ENCODE data around the gene KCNMA1.

KCNMA1 gene

DNA sequence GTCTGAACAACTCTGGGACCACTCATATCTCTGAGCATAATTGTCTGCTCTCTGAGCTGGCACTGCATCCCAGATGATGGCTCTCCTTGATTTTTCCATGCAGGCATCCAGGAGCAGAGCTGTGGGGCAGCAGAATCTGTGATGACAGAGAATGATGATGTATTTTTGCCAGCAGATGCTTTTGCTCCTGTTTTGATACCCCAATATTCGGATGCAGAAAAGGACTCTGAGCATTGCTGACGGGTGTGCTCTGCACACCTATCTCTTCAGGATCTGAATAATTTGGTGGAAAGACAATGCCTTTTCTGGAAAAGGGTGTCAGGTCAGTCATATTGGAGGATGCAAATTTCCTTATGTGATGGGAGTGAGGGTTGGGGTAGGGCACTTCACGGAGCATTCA is 735.9 kb downstream of the KCNMA1 start:
- DNase-seq = no peak

DNA sequence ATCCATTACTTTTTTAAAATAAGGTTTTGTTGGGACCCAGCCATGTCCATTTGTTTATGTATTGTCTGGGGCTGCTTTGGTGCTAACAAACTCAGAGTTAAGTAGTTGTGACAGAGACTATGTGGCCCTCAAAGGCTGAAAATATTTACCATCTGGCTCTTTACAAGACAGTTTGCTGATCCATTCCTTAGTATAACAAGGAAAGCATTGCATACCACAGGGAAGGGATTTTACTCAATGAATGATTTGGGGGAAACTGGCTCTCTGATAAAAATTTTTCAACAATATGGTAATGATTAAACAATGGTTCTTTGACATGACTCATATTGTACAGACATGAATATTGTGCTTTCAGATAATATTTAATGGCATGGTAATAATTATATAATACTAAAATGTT is 738.1 kb downstream of the KCNMA1 start:
- no peak for DNase-seq

DNA sequence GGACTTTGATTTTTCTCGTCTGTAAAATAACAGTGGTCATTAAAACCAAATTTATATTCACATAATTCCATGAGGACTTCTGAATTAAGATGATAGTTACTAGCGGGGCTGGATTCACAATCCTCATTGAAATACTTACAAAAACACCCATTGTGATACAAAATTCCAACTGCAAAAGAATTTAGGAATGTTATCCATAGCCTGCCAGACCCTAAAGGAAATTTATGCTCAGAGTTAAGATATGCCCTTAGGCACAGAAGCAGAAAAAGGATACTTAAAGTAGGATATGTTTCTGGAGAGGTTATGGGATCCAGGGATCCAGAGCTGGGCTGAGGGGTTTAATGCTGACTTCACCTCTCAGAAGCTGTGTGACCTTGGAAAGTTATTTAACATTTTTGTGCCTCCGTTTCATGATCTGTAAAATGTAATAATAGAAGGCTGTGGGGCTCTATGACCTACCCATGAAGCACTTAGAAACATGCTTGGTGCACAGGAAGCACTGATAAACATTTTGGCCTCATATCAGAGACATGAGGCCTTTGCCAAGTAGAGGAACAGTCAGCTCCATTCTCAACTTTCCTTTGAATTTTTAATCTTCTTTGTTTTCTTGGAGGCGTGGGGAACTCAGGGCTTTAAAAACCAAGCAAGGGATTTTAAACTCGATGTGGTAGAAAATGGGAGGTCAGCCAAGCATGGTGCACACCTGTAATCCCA is 744.7 kb downstream of the KCNMA1 start:
- no peak for DNase-seq

DNA sequence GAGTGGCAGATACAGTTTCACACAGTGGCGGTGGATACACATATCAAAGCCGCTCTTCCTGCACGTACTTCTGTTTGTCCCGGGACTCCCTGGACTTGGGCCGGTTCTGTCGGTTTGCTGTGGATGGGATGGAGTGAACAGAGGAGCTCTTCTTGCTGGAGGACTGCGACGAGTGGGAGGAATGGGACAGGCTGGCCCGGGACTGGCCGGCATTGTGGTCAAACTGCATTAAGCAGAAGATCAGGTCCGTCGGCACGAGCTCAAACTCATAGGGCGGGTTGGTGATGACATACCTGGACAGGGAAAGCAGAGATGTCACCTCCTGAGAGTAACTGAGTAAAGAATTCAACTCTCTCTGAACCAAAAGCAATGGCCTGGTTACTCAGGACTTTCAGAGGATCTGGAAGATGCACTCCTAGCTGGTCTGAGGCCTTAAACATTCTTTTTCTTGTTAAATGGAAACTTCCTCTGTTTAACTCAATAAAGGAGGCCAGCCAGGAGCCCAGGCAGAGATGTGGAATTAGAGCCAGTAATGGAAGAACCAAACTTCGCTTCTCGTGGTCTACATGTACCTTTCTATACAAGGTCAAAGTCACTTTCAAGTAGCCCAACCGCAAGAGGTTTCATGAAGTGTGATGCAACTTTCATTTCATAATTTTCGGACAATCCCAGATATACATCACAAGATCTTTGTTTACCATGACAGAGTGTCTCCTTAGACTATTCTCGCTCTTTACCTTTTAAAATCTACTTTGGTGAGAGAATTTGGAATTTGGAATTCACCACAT is 750.2 kb downstream of the KCNMA1 start:
- no peak for DNase-seq

DNA sequence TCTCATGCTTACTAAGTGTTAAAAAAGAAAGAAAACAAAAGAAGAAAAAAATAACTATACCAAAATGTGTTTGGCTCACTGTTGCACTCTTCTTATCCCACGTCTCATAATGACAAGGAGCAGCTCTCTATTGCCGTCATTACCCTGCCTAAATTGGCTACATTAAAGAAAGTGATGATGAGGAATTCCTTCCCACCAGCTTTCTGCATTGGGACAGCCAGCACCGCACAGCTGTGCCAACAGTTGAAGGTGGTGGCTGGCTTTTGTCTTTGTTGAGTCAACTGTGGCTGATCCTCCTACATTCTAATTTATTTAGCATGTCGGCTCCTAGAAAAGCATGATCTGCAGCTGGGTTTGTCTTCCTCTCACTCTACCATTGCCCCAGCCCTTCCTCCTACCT is 751.8 kb downstream of the KCNMA1 start:
- DNase-seq = no peak

DNA sequence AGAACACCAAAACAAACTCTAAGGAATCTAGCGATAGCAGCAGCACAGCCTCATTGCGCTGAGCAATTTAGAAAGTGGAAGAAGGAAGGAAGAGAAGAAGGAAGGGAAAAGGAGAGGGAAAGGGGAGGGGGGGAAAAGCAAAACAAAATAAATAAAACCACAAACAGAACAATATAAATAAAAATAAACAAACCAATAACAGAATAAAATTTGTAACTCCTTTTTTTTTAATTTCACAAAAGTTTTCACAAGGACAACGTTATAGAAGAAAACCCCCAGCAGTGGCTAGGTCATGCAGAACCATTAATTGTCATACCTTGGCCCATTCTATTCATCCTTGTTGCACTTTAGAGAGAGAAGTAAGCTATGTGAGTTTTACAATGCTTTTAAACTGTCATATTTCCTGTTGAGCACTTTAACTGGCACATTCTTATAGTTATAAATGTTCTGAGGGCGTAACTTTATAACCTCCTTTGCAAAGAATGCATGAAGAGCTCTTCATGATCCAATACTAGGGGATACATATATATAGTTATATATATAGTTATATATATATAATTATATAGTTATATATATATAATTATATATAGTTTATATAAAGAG is 752.8 kb downstream of the KCNMA1 start:
- DNase-seq = no peak

- DNase-seq = peak; percentile 31
Measured at GRCh38 chr10:76883596-76883995, 754.0 kb downstream of the KCNMA1 start.

DNA sequence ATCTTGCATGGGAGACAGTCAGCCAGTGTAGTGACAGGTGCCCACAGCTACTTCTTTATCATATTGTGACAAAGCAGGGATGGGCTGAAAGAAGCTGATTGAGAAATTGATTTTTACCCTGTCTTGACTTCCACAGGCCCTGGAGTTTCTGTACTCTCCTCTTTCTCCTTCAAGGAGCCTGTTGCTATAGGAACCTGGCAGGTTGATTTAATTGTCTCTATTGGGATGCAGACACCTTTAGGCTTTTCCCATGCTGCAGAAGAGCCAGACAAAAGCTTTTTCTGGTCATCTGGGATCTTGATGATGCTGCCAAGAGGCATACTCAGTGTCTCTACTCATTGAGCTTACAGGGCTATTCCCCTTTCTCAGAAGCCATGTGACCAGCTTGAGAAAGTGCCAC is 754.8 kb downstream of the KCNMA1 start:
- DNase-seq = no peak

GRCh38 chr10:76882245-76882644 is 755.4 kb downstream of the KCNMA1 start:
- DNase-seq = peak; percentile 25

GRCh38 chr10:76881477-76882220 is 756.0 kb downstream of the KCNMA1 start:
- no peak for DNase-seq

- DNase-seq = no peak
Measured at GRCh38 chr10:76880931-76881330, 756.7 kb downstream of the KCNMA1 start.

GRCh38 chr10:76879116-76879913 is 758.3 kb downstream of the KCNMA1 start:
- no peak for DNase-seq

- DNase-seq = no peak
Measured at GRCh38 chr10:76878514-76878913, 759.1 kb downstream of the KCNMA1 start.

- DNase-seq = no peak
Measured at GRCh38 chr10:76874896-76875295, 762.7 kb downstream of the KCNMA1 start.

DNA sequence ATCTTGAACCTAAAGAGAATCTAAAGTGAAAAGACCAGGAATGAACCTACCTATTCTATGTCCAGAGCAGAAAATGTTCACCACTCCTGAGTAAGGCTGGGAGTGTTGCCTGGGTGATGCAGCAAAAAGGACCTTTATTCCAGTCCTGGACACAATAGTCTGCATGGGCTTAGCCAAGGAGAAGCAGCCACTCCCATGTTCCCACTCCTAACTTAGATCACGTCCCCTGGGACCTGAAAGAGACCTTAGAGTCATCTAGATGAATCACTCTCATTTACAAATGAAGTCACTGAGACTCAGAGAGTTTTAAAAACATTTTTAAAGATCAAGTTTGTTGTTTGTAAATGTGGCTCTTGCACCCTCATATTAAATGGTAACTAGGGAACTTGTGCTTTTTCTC is 763.4 kb downstream of the KCNMA1 start:
- no peak for DNase-seq

- no peak for DNase-seq
Measured at GRCh38 chr10:76871697-76872295, 765.8 kb downstream of the KCNMA1 start.

DNA sequence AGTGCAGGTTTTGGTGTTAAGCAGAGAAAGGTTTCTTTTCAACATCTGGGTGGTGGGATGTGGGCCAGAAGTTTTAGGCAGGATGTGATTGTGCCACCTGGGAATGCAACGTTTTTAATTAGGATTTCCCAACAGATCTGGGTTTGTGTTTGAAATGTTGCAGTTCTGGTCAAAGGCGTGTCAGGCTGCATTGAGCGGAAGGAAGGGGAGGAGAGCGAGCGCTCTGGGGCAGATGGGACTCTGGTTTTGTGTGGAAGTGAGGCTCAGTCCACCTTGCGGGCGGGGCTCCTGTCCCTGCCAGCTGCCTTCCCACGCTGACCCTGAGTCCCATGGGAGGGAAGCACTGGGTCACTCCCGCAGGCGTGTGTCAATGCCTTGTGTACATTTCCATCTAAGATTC is 767.7 kb downstream of the KCNMA1 start:
- DNase-seq = no peak

GRCh38 chr10:76868098-76868977 is 769.3 kb downstream of the KCNMA1 start:
- no peak for DNase-seq

- no peak for DNase-seq
Measured at GRCh38 chr10:76866841-76867586, 770.6 kb downstream of the KCNMA1 start.

- DNase-seq = no peak
Measured at GRCh38 chr10:76864922-76865321, 772.7 kb downstream of the KCNMA1 start.
